ENCODE results near the gene ZNF576.
"Not testable (repeated sequence)": the region's sequence is repeated elsewhere in the genome, so short reads cannot be mapped to it uniquely, and the experiment has no call there.

Gene ZNF576, protein sequence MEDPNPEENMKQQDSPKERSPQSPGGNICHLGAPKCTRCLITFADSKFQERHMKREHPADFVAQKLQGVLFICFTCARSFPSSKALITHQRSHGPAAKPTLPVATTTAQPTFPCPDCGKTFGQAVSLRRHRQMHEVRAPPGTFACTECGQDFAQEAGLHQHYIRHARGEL

GRCh38 chr19:43595999-43596841, at the start of gene ZNF576, which contains the start of gene IRGQ:
Gene ZNF576, plus strand, starts transcription at chr19:43596595. Its CDS starts 514 bp downstream, at chr19:43597109.
Gene IRGQ, minus strand, starts transcription at chr19:43596134. Its CDS starts 796 bp downstream, at chr19:43595338.
- Mint-ChIP-seq H3K4me3 (peak within 1 kb of the TSS; percentile 94 to 98 (median 96)), H3K9me3 (no peaks in the 10 kb centered on the region), H3K4me1 (peaks cover 35% of the 10 kb centered on the region), H3K27ac (peak within 1 kb of the TSS; percentile 100), H3K36me3 (ENCODE audit: low read depth) (peaks cover 22% of the 10 kb centered on the region), H3K27me3 (ENCODE audit: low read depth) (no peaks in the 10 kb centered on the region)
- TF ChIP-seq, protein P1, sequence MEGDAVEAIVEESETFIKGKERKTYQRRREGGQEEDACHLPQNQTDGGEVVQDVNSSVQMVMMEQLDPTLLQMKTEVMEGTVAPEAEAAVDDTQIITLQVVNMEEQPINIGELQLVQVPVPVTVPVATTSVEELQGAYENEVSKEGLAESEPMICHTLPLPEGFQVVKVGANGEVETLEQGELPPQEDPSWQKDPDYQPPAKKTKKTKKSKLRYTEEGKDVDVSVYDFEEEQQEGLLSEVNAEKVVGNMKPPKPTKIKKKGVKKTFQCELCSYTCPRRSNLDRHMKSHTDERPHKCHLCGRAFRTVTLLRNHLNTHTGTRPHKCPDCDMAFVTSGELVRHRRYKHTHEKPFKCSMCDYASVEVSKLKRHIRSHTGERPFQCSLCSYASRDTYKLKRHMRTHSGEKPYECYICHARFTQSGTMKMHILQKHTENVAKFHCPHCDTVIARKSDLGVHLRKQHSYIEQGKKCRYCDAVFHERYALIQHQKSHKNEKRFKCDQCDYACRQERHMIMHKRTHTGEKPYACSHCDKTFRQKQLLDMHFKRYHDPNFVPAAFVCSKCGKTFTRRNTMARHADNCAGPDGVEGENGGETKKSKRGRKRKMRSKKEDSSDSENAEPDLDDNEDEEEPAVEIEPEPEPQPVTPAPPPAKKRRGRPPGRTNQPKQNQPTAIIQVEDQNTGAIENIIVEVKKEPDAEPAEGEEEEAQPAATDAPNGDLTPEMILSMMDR (IDR thresholded peaks at IDR 0.05; ENCODE audit: unreplicated experiment in 3 of 3): no peak

DNA sequence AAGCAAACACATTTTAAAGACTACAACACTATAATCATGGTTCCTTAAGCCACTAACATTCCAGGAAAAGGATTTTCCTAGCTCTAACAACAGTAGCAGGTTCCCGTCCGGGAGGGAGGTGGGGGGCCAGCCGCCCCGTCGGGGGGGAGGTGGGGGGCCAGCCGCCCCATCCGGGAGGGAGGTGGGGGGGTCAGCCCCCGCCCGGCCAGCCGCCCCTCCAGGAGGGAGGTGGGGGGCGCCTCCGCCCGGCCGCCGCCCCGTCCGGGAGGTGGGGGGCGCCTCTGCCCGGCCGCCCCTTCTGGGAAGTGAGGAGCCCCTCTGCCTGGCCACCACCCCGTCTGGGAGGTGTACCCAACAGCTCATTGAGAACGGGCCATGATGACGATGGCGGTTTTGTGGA, 48.5 kb upstream of the ZNF576 start:
- H3K4me1 Mint-ChIP-seq; H3K27me3 Mint-ChIP-seq (ENCODE audit: low read depth); H3K9me3 Mint-ChIP-seq; H3K4me3 Mint-ChIP-seq; H3K27ac Mint-ChIP-seq: not testable (repeated sequence)
- H3K36me3 Mint-ChIP-seq (ENCODE audit: low read depth): peaks cover 63% of the 10 kb centered on the region

DNA sequence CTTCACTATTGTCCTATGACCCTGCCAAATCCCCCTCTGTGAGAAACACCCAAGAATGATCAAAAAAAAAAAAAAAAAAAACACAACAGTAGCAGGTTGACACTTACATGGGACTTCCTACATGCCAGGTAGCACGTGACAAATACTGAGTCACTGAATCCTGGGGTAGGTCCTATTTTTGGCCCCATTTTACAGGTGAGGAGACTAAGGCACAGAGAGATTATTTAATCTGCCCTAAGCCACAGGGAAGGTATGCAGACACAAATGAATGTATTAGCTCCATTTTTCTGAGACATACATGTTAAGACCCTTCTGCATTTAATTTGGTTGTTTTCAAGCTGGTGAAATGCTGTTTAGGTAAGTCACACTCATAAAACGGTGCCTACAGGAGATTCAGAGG, 47.7 kb upstream of the ZNF576 start:
- Mint-ChIP-seq H3K4me1 (no peaks in the 10 kb centered on the region), H3K36me3 (ENCODE audit: low read depth) (peaks cover 55% of the 10 kb centered on the region), H3K27me3 (ENCODE audit: low read depth) (no peaks in the 10 kb centered on the region), H3K9me3 (no peaks in the 10 kb centered on the region), H3K27ac (no peak overlapping the region), H3K4me3 (no peak overlapping the region)
- TF ChIP-seq, protein P1 (IDR thresholded peaks at IDR 0.05; ENCODE audit: unreplicated experiment in 3 of 3): no peak

GRCh38 chr19:43551399-43552197, 44.8 kb upstream of the ZNF576 start:
- no peaks in the 10 kb centered on the region for H3K4me1 Mint-ChIP-seq
- H3K27me3 Mint-ChIP-seq (ENCODE audit: low read depth): no peaks in the 10 kb centered on the region
- H3K27ac Mint-ChIP-seq: no peak overlapping the region
- TF ChIP-seq, protein P1 (IDR thresholded peaks at IDR 0.05; ENCODE audit: unreplicated experiment in 3 of 3): no peak
- H3K9me3 Mint-ChIP-seq: no peaks in the 10 kb centered on the region
- H3K36me3 Mint-ChIP-seq (ENCODE audit: low read depth): peaks cover 52% of the 10 kb centered on the region
- H3K4me3 Mint-ChIP-seq: no peak overlapping the region

DNA sequence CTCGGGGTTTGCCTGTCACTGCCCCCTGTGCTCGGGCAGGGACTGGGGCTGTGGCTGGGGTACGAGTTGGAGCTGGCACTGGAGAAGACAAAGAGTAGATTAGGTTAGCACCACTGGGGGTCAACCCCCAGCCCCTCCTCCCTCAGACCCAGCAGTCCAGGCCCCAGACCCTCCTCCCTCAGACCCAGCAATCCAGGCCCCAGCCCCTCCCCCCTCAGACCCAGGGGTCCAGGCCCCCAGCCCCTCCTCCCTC, 44.3 kb upstream of the ZNF576 start:
- TF ChIP-seq, protein P1 (IDR thresholded peaks at IDR 0.05; ENCODE audit: unreplicated experiment in 3 of 3): no peak
- H3K27ac Mint-ChIP-seq: no peak overlapping the region
- no peaks in the 10 kb centered on the region for H3K27me3 Mint-ChIP-seq (ENCODE audit: low read depth)
- H3K4me1 Mint-ChIP-seq: no peaks in the 10 kb centered on the region
- H3K4me3 Mint-ChIP-seq: no peak overlapping the region
- H3K9me3 Mint-ChIP-seq: no peaks in the 10 kb centered on the region
- H3K36me3 Mint-ChIP-seq (ENCODE audit: low read depth): peaks cover 52% of the 10 kb centered on the region

GRCh38 chr19:43552616-43553015, 43.8 kb upstream of the ZNF576 start:
- no peaks in the 10 kb centered on the region for H3K27me3 Mint-ChIP-seq (ENCODE audit: low read depth)
- peaks cover 56% of the 10 kb centered on the region for H3K36me3 Mint-ChIP-seq (ENCODE audit: low read depth)
- H3K9me3 Mint-ChIP-seq: no peaks in the 10 kb centered on the region
- H3K27ac Mint-ChIP-seq: no peak overlapping the region
- H3K4me3 Mint-ChIP-seq: no peak overlapping the region
- TF ChIP-seq, protein P1 (IDR thresholded peaks at IDR 0.05; ENCODE audit: unreplicated experiment in 3 of 3): no peak
- H3K4me1 Mint-ChIP-seq: no peaks in the 10 kb centered on the region
